Measurements from ENCODE around the gene ITGA6. TPM values are rescaled to one million over a fixed set of nuclear protein-coding genes. Genes with fewer than 3 reads are reported as not detected.

Gene ITGA6
- 121 TPM for total RNA-seq

DNA sequence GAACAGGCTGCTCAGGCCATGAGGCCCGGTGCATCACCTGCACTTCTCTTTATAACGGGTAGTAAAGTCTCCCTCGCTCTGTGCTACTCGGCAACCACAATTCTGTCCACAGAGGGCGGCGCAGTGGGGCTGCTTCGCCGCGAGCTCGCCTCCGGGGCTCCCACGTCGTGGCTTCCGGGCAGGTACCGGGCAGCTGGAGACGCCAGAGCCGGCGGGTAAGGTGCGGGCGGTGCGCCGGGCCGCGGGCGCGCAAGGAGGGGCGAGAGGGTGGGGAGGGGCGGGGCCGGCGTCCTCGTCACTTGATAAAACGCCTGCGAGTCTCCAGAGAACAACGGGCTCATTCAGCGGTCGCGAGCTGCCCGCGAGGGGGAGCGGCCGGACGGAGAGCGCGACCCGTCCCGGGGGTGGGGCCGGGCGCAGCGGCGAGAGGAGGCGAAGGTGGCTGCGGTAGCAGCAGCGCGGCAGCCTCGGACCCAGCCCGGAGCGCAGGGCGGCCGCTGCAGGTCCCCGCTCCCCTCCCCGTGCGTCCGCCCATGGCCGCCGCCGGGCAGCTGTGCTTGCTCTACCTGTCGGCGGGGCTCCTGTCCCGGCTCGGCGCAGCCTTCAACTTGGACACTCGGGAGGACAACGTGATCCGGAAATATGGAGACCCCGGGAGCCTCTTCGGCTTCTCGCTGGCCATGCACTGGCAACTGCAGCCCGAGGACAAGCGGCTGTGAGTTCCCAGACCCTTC, at the start of gene ITGA6:
ITGA6 (plus strand) TSS at position 331 of the 734 bp plus-strand sequence.

Other genes with a start within 250 kb of the ITGA6 start
- 23.3 TPM for gene PDK1, start 128.5 kb downstream of the ITGA6 start, total RNA-seq